Measurements from ENCODE around the gene CD6. TPM values are rescaled to one million over a fixed set of nuclear protein-coding genes. Genes with fewer than 3 reads are reported as not detected.

CD6 gene
- polyA plus RNA-seq, 2 donors: 1.3 to 1.4 TPM

- 91 to 96% methylated on average over 8 of the region's 8 CpGs for WGBS, 2 donors
- Histone ChIP-seq H3K9me3 (ENCODE audit: control insufficient read depth in 2 of 2, insufficient read depth in 1 of 2, low read depth in 1 of 2, low read length in 1 of 2) (no peaks in the 10 kb centered on the region), H3K36me3 (ENCODE audit: control insufficient read depth in 2 of 2, insufficient read depth in 2 of 2, low read length in 1 of 2) (peaks cover 6 to 27% of the 10 kb centered on the region in 2 donors), H3K4me3 (ENCODE audit: low read depth in 1 of 2, low read length in 2 of 2) (no peak overlapping the region), H3K27ac (ENCODE audit: low read depth in 2 of 2, low read length in 1 of 2) (no peak overlapping the region), H3K4me1 (ENCODE audit: control insufficient read depth in 2 of 2, insufficient read depth in 2 of 2, low read length in 1 of 2) (peaks cover 6 to 26% of the 10 kb centered on the region in 2 donors), H3K27me3 (ENCODE audit: control insufficient read depth in 1 of 2, insufficient read depth in 2 of 2, low read length in 2 of 2) (no peaks in the 10 kb centered on the region)
Measured at GRCh38 chr11:60926500-60926899, 45.0 kb upstream of the CD6 start.

GRCh38 chr11:60927061-60927592, 44.4 kb upstream of the CD6 start:
- Histone ChIP-seq H3K4me3 (ENCODE audit: low read depth in 1 of 2, low read length in 2 of 2) (no peak overlapping the region), H3K27ac (ENCODE audit: low read depth in 2 of 2, low read length in 1 of 2) (no peak overlapping the region), H3K9me3 (ENCODE audit: control insufficient read depth in 2 of 2, insufficient read depth in 1 of 2, low read depth in 1 of 2, low read length in 1 of 2) (no peaks in the 10 kb centered on the region), H3K4me1 (ENCODE audit: control insufficient read depth in 2 of 2, insufficient read depth in 2 of 2, low read length in 1 of 2) (peaks cover 6 to 22% of the 10 kb centered on the region in 2 donors), H3K36me3 (ENCODE audit: control insufficient read depth in 2 of 2, insufficient read depth in 2 of 2, low read length in 1 of 2) (peaks cover 3 to 20% of the 10 kb centered on the region in 2 donors), H3K27me3 (ENCODE audit: control insufficient read depth in 1 of 2, insufficient read depth in 2 of 2, low read length in 2 of 2) (no peaks in the 10 kb centered on the region)
- 80 to 85% methylated on average over 8 of the region's 8 CpGs for WGBS, 2 donors

GRCh38 chr11:60927600-60927999, 43.9 kb upstream of the CD6 start:
- H3K27me3 ChIP-seq (ENCODE audit: control insufficient read depth in 1 of 2, insufficient read depth in 2 of 2, low read length in 2 of 2): no peaks in the 10 kb centered on the region
- no peak overlapping the region for H3K4me3 ChIP-seq (ENCODE audit: low read depth in 1 of 2, low read length in 2 of 2)
- 68 to 81% methylated on average over 16 of the region's 16 CpGs for WGBS, 2 donors
- H3K36me3 ChIP-seq (ENCODE audit: control insufficient read depth in 2 of 2, insufficient read depth in 2 of 2, low read length in 1 of 2): peaks cover 3 to 16% of the 10 kb centered on the region in 2 donors
- H3K27ac ChIP-seq (ENCODE audit: low read depth in 2 of 2, low read length in 1 of 2): no peak overlapping the region
- peaks cover 6 to 22% of the 10 kb centered on the region in 2 donors for H3K4me1 ChIP-seq (ENCODE audit: control insufficient read depth in 2 of 2, insufficient read depth in 2 of 2, low read length in 1 of 2)
- no peaks in the 10 kb centered on the region for H3K9me3 ChIP-seq (ENCODE audit: control insufficient read depth in 2 of 2, insufficient read depth in 1 of 2, low read depth in 1 of 2, low read length in 1 of 2)

- 88 to 90% methylated on average over 20 of the region's 20 CpGs for WGBS, 2 donors
- H3K4me1 ChIP-seq (ENCODE audit: control insufficient read depth in 2 of 2, insufficient read depth in 2 of 2, low read length in 1 of 2): peaks cover 6 to 22% of the 10 kb centered on the region in 2 donors
Measured at GRCh38 chr11:60928563-60929001, 42.9 kb upstream of the CD6 start.

GRCh38 chr11:60929764-60930163, 41.7 kb upstream of the CD6 start:
- 66 to 78% methylated on average over 4 of the region's 4 CpGs for WGBS, 2 donors
- Histone ChIP-seq H3K36me3 (ENCODE audit: control insufficient read depth in 2 of 2, insufficient read depth in 2 of 2, low read length in 1 of 2) (peaks cover 0 to 15% of the 10 kb centered on the region in 2 donors), H3K27me3 (ENCODE audit: control insufficient read depth in 1 of 2, insufficient read depth in 2 of 2, low read length in 2 of 2) (no peaks in the 10 kb centered on the region), H3K4me3 (ENCODE audit: low read depth in 1 of 2, low read length in 2 of 2) (no peak overlapping the region), H3K27ac (ENCODE audit: low read depth in 2 of 2, low read length in 1 of 2) (no peak overlapping the region), H3K9me3 (ENCODE audit: control insufficient read depth in 2 of 2, insufficient read depth in 1 of 2, low read depth in 1 of 2, low read length in 1 of 2) (no peaks in the 10 kb centered on the region), H3K4me1 (ENCODE audit: control insufficient read depth in 2 of 2, insufficient read depth in 2 of 2, low read length in 1 of 2) (peaks cover 0 to 15% of the 10 kb centered on the region in 2 donors)

More at GRCh38 chr11:60928563-60929001, 42.9 kb upstream of the CD6 start:
- Histone ChIP-seq H3K27ac (ENCODE audit: low read depth in 2 of 2, low read length in 1 of 2) (no peak overlapping the region), H3K36me3 (ENCODE audit: control insufficient read depth in 2 of 2, insufficient read depth in 2 of 2, low read length in 1 of 2) (peaks cover 0 to 12% of the 10 kb centered on the region in 2 donors), H3K4me3 (ENCODE audit: low read depth in 1 of 2, low read length in 2 of 2) (no peak overlapping the region), H3K27me3 (ENCODE audit: control insufficient read depth in 1 of 2, insufficient read depth in 2 of 2, low read length in 2 of 2) (no peaks in the 10 kb centered on the region), H3K9me3 (ENCODE audit: control insufficient read depth in 2 of 2, insufficient read depth in 1 of 2, low read depth in 1 of 2, low read length in 1 of 2) (no peaks in the 10 kb centered on the region)

- H3K4me3 ChIP-seq (ENCODE audit: low read depth in 1 of 2, low read length in 2 of 2): no peak overlapping the region
- peaks cover 0 to 12% of the 10 kb centered on the region in 2 donors for H3K4me1 ChIP-seq (ENCODE audit: control insufficient read depth in 2 of 2, insufficient read depth in 2 of 2, low read length in 1 of 2)
- H3K27ac ChIP-seq (ENCODE audit: low read depth in 2 of 2, low read length in 1 of 2): no peak overlapping the region
- H3K36me3 ChIP-seq (ENCODE audit: control insufficient read depth in 2 of 2, insufficient read depth in 2 of 2, low read length in 1 of 2): peaks cover 0 to 15% of the 10 kb centered on the region in 2 donors
- H3K9me3 ChIP-seq (ENCODE audit: control insufficient read depth in 2 of 2, insufficient read depth in 1 of 2, low read depth in 1 of 2, low read length in 1 of 2): no peaks in the 10 kb centered on the region
- 85 to 91% methylated on average over 4 of the region's 4 CpGs for WGBS, 2 donors
- no peaks in the 10 kb centered on the region for H3K27me3 ChIP-seq (ENCODE audit: control insufficient read depth in 1 of 2, insufficient read depth in 2 of 2, low read length in 2 of 2)
Measured at GRCh38 chr11:60930394-60930793, 41.1 kb upstream of the CD6 start.

- Histone ChIP-seq H3K27ac (ENCODE audit: low read depth in 2 of 2, low read length in 1 of 2) (no peak overlapping the region), H3K27me3 (ENCODE audit: control insufficient read depth in 1 of 2, insufficient read depth in 2 of 2, low read length in 2 of 2) (no peaks in the 10 kb centered on the region), H3K4me3 (ENCODE audit: low read depth in 1 of 2, low read length in 2 of 2) (no peak overlapping the region), H3K36me3 (ENCODE audit: control insufficient read depth in 2 of 2, insufficient read depth in 2 of 2, low read length in 1 of 2) (peaks cover 0 to 28% of the 10 kb centered on the region in 2 donors), H3K9me3 (ENCODE audit: control insufficient read depth in 2 of 2, insufficient read depth in 1 of 2, low read depth in 1 of 2, low read length in 1 of 2) (no peaks in the 10 kb centered on the region), H3K4me1 (ENCODE audit: control insufficient read depth in 2 of 2, insufficient read depth in 2 of 2, low read length in 1 of 2) (peaks cover 4 to 11% of the 10 kb centered on the region in 2 donors)
- WGBS, 2 donors: 80 to 82% methylated on average over 9 of the region's 9 CpGs
Measured at GRCh38 chr11:60931917-60932316, 39.6 kb upstream of the CD6 start.

GRCh38 chr11:60932605-60933356, 38.7 kb upstream of the CD6 start:
- Histone ChIP-seq H3K4me3 (ENCODE audit: low read depth in 1 of 2, low read length in 2 of 2) (no peak overlapping the region), H3K27ac (ENCODE audit: low read depth in 2 of 2, low read length in 1 of 2) (no peak overlapping the region), H3K4me1 (ENCODE audit: control insufficient read depth in 2 of 2, insufficient read depth in 2 of 2, low read length in 1 of 2) (peaks cover 4 to 11% of the 10 kb centered on the region in 2 donors), H3K27me3 (ENCODE audit: control insufficient read depth in 1 of 2, insufficient read depth in 2 of 2, low read length in 2 of 2) (no peaks in the 10 kb centered on the region), H3K36me3 (ENCODE audit: control insufficient read depth in 2 of 2, insufficient read depth in 2 of 2, low read length in 1 of 2) (peaks cover 0 to 28% of the 10 kb centered on the region in 2 donors), H3K9me3 (ENCODE audit: control insufficient read depth in 2 of 2, insufficient read depth in 1 of 2, low read depth in 1 of 2, low read length in 1 of 2) (no peaks in the 10 kb centered on the region)
- WGBS, 2 donors: 50 to 74% methylated on average over 5 of the region's 5 CpGs

GRCh38 chr11:60933416-60934123, 37.9 kb upstream of the CD6 start:
- Histone ChIP-seq H3K27ac (ENCODE audit: low read depth in 2 of 2, low read length in 1 of 2) (no peak overlapping the region), H3K4me1 (ENCODE audit: control insufficient read depth in 2 of 2, insufficient read depth in 2 of 2, low read length in 1 of 2) (peaks cover 4 to 11% of the 10 kb centered on the region in 2 donors), H3K36me3 (ENCODE audit: control insufficient read depth in 2 of 2, insufficient read depth in 2 of 2, low read length in 1 of 2) (peaks cover 0 to 27% of the 10 kb centered on the region in 2 donors), H3K9me3 (ENCODE audit: control insufficient read depth in 2 of 2, insufficient read depth in 1 of 2, low read depth in 1 of 2, low read length in 1 of 2) (no peaks in the 10 kb centered on the region), H3K27me3 (ENCODE audit: control insufficient read depth in 1 of 2, insufficient read depth in 2 of 2, low read length in 2 of 2) (no peaks in the 10 kb centered on the region), H3K4me3 (ENCODE audit: low read depth in 1 of 2, low read length in 2 of 2) (no peak overlapping the region)
- 93 to 95% methylated on average over 37 of the region's 37 CpGs for WGBS, 2 donors
